Testis (tissue), 2 donors: Measurements from ENCODE around the gene ARL10.

Source experiments
- POLR2A ChIP-seq: fragments of 450-650 bp; IDR thresholded peaks from one replicate; pipeline ENCODE4 v1.6.1; 2017; ENCODE audit warnings: antibody characterized with exemption, mild to moderate bottlenecking, moderate library complexity
- TF ChIP-seq, protein P1 (sequence below), 3 experiments: fragments of 450-650 bp in 2 of 3; fragments of 200-600 bp in 1 of 3; sonication (generic) in 1 of 3; IDR thresholded peaks; one replicate each; pipeline ENCODE4 v1.5.1; 2016 to 2019; ENCODE audit warnings: antibody characterized with exemption in 3 of 3, mild to moderate bottlenecking in 2 of 3, moderate library complexity in 1 of 3

GRCh38 chr5:176406436-176407052 lies 41.3 kb downstream of the ARL10 start:
- TF ChIP-seq, protein P1, sequence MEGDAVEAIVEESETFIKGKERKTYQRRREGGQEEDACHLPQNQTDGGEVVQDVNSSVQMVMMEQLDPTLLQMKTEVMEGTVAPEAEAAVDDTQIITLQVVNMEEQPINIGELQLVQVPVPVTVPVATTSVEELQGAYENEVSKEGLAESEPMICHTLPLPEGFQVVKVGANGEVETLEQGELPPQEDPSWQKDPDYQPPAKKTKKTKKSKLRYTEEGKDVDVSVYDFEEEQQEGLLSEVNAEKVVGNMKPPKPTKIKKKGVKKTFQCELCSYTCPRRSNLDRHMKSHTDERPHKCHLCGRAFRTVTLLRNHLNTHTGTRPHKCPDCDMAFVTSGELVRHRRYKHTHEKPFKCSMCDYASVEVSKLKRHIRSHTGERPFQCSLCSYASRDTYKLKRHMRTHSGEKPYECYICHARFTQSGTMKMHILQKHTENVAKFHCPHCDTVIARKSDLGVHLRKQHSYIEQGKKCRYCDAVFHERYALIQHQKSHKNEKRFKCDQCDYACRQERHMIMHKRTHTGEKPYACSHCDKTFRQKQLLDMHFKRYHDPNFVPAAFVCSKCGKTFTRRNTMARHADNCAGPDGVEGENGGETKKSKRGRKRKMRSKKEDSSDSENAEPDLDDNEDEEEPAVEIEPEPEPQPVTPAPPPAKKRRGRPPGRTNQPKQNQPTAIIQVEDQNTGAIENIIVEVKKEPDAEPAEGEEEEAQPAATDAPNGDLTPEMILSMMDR (IDR thresholded peaks at IDR 0.05) = no peak
- no peak for TF ChIP-seq POLR2A
